Measurements from ENCODE around the gene ACER3.

The ACER3 gene

GRCh38 chr11:77074205-77074604 is 213.5 kb downstream of the ACER3 start:
- DNase-seq (ENCODE audit: low spot score) = no peak

GRCh38 chr11:77074626-77075221 is 214.0 kb downstream of the ACER3 start:
- no peak for DNase-seq (ENCODE audit: low spot score)

GRCh38 chr11:77075425-77075905 is 214.7 kb downstream of the ACER3 start:
- DNase-seq (ENCODE audit: low spot score) = no peak
